GM18858 (cell line): ENCODE data around the gene PLCH1.

Source experiments
- ATAC-seq: cut with Tn5 transposase; IDR thresholded peaks from one replicate; pipeline ENCODE4 v1.9.1; 2021; ENCODE audit not compliant: unreplicated experiment

The PLCH1 gene

GRCh38 chr3:155394240-155394639 is 350.6 kb downstream of the PLCH1 start:
- ATAC-seq: no peak

GRCh38 chr3:155393316-155393715 is 351.6 kb downstream of the PLCH1 start:
- no peak for ATAC-seq

- ATAC-seq: no peak
These were observed 352.7 kb downstream of the PLCH1 start for GRCh38 chr3:155392138-155392537.

DNA sequence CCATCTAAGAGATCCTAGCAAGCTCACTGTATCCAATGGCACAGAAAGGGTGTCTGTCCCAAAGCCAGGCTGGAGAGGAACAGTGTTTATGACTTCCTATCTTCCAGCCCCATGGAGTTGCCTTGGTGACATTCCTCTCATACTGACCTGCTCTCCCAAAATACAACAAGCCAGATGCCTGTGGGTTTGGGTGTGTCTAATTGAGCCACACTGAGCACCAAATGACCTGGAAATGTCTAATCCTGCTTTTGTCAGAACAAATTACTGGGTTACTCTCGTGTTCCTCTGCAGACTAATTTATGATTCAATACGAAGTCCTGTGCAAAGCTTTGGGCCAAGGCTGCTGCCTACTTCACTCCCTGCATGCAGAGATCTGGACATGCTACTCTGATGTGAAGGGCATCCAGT is 353.3 kb downstream of the PLCH1 start:
- ATAC-seq: no peak

DNA sequence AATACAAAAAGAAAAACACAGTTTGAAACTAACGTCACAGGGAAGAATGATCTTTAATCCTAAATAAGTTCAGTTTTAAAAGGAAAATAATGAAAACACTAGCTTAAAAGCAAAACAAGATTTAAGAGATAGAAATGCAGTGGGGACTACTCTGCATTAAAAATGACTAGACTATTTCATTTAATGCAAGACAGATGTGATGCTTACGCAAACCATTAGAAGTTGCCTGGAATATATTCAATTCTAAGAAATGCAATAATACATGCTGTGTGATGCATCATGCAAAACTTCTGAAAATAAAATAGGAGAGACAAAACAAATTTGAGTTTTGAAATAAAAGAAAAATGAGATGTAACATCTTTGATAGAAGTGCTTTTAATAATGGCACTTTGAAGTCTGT is 353.8 kb downstream of the PLCH1 start:
- ATAC-seq: no peak

DNA sequence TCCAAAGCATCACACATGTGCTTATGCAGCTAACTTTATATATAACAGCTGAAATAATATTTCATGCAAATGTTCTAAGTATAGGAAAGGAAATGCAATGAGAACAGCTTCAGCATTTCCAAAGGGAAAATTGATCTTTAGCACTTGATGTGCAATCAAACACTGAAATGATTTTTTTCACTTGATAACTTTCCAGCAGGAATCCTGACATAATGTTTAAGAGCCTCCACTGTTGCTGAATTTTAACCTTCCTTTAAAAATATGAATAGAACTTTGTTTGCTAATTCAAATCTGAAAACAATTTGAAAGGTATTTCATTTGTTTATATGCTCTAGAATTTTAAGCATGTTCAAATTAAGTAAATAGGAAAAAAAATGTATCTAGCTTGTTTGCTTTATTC is 354.5 kb downstream of the PLCH1 start:
- ATAC-seq: no peak

DNA sequence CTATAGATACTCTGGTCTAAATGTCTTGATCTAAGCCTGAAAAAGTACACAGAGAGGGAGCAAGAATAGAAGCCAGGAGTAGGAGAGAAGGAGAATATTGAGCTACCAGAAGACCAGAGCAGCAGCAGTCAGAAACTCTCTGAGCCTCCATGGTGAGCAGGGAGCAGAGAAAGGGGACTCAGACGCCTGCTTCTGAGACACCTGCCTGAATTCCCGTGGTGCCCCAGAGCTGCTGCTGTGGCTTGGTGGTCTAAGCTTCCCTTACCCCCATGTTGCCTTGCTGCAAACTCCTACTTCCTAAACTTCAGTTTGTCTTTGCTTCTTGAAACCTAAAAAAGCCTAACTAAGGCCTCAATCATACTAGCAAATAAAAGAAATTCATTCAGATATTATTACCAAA is 356.5 kb downstream of the PLCH1 start:
- ATAC-seq: no peak

GRCh38 chr3:155387571-155387970 is 357.3 kb downstream of the PLCH1 start:
- ATAC-seq: no peak

- no peak for ATAC-seq
These were observed 358.0 kb downstream of the PLCH1 start for GRCh38 chr3:155386919-155387318.

- ATAC-seq: no peak
These were observed 358.8 kb downstream of the PLCH1 start for GRCh38 chr3:155385896-155386625.

- ATAC-seq: no peak
These were observed 362.4 kb downstream of the PLCH1 start for GRCh38 chr3:155382396-155383042.

DNA sequence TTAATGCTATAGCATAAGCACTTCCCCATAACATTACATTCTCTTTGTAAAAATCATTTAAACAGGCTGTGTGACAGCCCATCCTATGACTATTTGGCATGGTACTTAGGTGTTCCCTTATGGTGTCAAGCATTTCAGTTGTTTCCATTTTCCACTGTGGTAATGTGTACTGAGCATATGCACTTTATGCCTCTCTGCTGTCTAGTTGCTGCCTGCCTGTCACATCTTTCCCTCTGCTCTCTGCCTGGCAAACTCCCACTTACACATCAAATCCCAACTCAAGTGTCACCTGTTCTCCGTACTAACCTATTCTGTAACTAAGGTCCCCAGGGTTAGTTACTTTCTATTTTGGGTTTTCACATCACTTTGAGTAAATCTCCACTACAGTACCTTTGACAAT is 367.0 kb downstream of the PLCH1 start:
- ATAC-seq: no peak

GRCh38 chr3:155377071-155377470 is 367.8 kb downstream of the PLCH1 start:
- no peak for ATAC-seq

DNA sequence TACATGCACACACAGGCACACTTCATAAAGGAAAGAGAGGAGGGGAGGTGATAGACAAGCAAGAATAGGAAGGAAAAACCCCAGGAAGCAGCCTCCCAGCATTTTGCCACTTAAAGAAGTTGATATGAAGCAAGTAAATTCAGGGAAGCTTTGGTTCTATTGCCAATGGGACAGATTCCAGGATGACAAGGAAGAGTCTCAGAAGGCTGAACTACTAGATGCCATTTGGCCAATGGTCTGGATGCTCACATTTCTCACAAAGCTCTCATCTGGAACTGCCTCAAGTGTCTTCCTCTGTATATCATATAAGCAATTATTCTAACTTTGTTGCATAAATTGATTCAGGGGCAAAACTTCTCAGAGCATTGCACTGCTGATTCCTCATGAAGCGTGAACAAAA is 372.6 kb downstream of the PLCH1 start:
- no peak for ATAC-seq

DNA sequence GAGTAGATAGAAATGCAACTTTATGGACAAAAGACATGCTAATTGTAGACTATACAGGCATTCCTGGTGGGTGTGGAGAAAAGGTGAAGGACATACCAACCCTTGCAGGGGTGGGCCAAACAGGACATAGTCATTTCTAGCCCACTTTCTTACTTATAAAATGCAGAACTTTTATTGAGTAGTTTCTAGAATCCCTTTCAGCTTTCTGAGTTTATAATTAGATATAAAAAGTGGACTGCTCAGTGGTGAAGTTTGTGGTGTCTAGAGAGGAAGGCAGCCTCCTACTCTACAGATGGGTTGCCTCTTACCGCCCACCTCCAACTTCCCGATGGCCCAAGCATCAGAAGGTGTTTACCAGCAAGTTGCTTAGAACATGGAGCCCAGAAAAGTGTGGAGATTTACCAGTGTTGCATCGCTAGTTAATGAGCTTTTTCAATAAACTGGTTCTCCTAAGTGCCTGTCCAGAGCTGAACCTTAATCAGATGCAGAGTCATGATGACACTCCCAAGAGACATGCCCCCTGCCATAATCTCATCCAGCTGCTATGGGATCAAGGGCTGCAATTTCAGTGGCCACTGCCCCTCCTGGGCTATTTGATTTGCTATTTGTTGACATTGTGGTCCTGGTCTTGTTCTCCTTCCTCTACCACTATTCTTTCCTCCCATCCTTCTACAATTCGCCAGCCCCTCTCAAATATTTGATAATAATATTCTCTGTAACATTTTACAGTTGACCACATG is 373.9 kb downstream of the PLCH1 start:
- ATAC-seq: no peak

DNA sequence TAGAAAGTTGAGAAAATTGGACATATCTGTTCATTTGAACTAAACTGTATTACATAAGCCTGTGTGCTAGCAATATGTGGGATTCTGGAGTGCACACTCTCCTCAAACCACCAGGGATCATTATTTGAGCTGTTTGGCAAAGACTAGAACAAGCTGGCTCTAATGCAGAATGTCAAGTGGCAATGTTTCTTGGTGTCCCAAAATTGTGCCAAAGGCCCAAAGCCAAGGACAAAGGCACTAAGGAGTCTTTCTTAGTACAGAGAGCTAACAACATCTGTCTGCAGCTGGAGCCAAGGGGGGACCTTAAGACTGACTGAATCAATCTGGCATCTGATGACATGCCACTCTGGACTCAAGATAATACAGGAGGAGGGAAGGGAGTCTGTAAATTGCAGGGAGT is 374.7 kb downstream of the PLCH1 start:
- ATAC-seq: no peak

DNA sequence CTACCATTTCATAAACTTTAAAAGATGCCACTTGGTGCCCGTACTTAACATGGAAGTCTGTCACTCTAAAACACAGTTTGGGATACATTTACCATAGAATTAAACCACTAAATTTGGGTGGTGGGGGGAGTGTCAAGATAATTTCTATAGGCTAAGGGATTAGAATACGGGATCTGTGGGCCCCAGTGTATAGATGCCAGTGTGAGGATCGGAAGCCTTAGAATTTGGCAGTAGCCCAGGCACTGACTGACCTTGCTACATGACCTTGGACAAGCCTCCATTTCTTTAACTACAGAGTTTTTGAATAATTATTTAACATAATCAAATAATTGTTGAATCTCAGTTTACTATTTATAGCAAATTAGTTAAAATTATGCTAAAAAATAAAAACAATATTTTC is 375.1 kb downstream of the PLCH1 start:
- no peak for ATAC-seq

DNA sequence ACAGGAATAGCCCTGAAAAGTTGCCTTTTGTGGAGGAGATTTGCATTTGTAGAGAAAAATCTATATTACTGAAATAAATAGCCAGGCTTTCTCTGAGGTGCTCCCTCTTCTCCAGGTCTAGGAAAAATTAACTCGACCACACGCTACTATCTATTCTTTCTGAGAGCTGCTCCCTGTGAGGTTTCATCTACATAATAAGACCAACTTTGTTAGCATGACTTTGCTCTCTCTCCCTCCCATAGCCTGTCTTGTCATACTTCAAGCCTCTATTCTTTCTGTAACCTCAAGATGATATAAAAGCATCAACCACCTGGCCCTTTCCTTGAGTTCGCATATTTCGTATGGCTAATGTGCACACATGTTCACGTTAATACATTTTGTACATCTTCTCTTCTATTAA is 375.6 kb downstream of the PLCH1 start:
- no peak for ATAC-seq

DNA sequence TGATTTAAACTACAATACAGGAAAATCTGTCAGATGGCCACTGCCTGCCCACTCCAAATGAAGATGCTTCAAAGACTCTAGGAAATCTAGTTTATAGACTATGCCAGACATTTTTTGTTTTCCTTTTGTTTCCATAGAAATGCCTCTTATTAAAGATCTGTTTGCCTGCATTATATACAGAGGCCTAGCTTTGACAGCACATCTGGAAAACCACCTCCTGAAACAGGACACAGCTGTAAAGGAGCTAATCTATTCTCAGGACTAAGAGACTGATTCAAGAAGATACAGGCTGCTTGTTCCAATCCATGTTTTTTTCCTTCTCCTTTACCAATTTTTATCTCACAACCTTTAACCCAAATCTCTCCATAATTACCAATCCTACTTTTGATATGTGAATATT is 376.1 kb downstream of the PLCH1 start:
- no peak for ATAC-seq

- ATAC-seq: no peak
These were observed 377.4 kb downstream of the PLCH1 start for GRCh38 chr3:155367506-155367905.

- ATAC-seq: no peak
These were observed 379.6 kb downstream of the PLCH1 start for GRCh38 chr3:155365178-155365783.

GRCh38 chr3:155364492-155364891 is 380.4 kb downstream of the PLCH1 start:
- ATAC-seq: no peak
